ENCODE measurements around the gene TARS1. TPM values are rescaled to one million over a fixed set of nuclear protein-coding genes. Genes with fewer than 3 reads are reported as not detected.
A peak's percentile ranks its signal among the peaks of the same experiment; 100 is the strongest.

Gene TARS1
- total RNA-seq (100 to 1,000 TPM; 110 to 128 (median 115) TPM), polyA plus RNA-seq (100 to 1,000 TPM in 2 of 3 donors, 10 to 100 TPM in 1; 81.7 to 151 (median 121) TPM)

DNA sequence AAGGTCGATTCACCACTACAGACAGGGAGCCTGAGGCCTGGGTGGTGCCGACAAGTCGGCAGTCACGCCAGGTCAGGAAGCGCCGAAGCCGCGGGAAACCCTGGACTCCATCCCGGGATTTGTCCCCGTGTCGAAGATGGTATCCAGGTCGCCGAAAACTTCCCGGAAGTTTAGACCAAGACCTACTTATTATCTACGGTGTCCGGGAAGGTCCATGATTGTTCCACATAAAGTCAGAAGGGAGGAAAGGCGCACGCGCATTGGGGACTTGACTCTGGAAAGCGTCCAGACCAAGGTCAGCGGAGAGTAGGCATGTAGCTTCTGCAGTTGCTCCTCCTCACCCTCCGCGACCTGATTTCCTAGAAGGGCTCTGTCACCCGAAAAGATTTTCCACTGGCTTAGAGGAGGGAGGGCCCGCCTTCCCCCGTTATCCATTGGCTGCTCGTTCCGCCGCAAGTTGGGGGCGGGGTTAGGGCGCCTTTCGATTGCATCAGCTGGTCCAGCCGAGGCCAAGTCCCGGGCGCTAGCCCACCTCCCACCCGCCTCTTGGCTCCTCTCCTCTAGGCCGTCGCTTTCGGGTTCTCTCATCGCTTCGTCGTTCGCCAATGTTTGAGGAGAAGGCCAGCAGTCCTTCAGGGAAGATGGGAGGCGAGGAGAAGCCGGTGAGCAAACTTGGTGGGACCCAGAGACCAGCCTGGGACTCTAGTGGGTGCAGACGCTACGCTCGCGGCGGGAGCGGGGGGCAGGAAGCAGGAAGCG is at the start of gene TARS1:
Gene TARS1, plus strand, starts transcription at position 484 of the 759 bp plus-strand sequence. Its CDS starts 122 bp downstream, at position 606.
- Histone ChIP-seq H3K27me3 (no peaks in the 10 kb centered on the region), H3K4me1 (peaks cover 0 to 54% (median 49%) of the 10 kb centered on the region in 4 donors), H3K9me3 (no peaks in the 10 kb centered on the region), H3K27ac (peak within 1 kb of the TSS; percentile 93 to 96 (median 95)), H3K36me3 (peaks cover 0 to 7% (median under 1%) of the 10 kb centered on the region in 4 donors), H3K4me3 (peak within 1 kb of the TSS; percentile 67 to 83 (median 72))
- WGBS, 2 donors = 0% methylated on average over 52 of the region's 52 CpGs
- intact Hi-C loops (cut with DNase I) = loop anchor here (5.0 to 10.0 kb wide), 2 partner anchors 447 to 1474 kb away; partner anchors contain the start of genes BRIX1 and RAD1
- TF ChIP-seq POLR2A (IDR thresholded peaks at IDR 0.05) (peak; percentile 83 to 90), POLR2AphosphoS5 (IDR thresholded peaks at IDR 0.05) (peak; percentile 84 to 97 (median 90)), EP300 (IDR thresholded peaks at IDR 0.05) (peak in 2 of 4 donors; percentile 68 to 74)
- TF ChIP-seq, protein P1, sequence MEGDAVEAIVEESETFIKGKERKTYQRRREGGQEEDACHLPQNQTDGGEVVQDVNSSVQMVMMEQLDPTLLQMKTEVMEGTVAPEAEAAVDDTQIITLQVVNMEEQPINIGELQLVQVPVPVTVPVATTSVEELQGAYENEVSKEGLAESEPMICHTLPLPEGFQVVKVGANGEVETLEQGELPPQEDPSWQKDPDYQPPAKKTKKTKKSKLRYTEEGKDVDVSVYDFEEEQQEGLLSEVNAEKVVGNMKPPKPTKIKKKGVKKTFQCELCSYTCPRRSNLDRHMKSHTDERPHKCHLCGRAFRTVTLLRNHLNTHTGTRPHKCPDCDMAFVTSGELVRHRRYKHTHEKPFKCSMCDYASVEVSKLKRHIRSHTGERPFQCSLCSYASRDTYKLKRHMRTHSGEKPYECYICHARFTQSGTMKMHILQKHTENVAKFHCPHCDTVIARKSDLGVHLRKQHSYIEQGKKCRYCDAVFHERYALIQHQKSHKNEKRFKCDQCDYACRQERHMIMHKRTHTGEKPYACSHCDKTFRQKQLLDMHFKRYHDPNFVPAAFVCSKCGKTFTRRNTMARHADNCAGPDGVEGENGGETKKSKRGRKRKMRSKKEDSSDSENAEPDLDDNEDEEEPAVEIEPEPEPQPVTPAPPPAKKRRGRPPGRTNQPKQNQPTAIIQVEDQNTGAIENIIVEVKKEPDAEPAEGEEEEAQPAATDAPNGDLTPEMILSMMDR (IDR thresholded peaks at IDR 0.05) = no peak
- DNase-seq = peak; percentile 100

DNA sequence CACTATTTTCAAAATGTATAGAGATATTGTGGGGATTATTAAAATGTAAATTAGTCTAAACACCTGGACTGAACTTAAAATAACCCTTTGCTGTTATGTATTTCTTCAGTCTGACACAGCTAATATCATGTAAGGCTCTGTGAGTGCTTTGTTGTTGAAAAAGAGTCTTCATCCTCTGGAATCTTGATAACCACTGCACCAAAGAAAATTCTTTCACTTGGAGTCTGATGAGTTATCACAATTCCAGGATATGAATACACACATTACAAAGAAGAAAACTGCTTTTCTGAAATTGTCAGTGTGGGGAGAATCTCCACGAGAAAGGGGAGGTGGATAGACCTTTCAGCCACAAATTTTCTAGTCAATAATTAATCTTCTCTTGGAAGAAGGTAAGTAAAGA is 42.3 kb upstream of the TARS1 start:
- DNase-seq = no peak
- Histone ChIP-seq H3K36me3 (no peaks in the 10 kb centered on the region), H3K27me3 (no peaks in the 10 kb centered on the region), H3K9me3 (no peaks in the 10 kb centered on the region), H3K27ac (no peak overlapping the region), H3K4me3 (no peak overlapping the region), H3K4me1 (peaks cover 0 to 11% (median 7%) of the 10 kb centered on the region in 4 donors)
- no peak for TF ChIP-seq EP300 (IDR thresholded peaks at IDR 0.05)
- intact Hi-C loops (cut with DNase I) = no loop called here
- WGBS, 2 donors = 75 to 87% methylated on average over 1 of the region's 1 CpG

DNA sequence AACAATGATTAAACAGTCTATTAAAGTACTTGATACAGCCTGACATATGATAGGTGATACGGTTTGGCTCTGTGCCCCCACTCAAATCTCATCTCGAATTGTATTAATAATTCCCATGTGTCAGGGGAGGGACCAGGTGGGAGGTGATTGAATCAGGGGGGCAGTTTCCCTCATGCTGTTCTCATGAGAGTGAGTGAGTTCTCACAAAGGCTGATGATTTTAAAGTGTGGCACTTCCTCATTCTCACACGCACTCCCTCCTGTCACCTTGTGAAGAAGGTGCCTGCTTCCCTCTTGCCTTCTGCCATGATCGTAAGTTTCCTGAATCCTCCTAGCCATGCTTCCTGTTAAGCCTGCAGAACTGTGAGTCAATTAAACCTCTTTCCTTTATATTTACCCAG is 40.1 kb upstream of the TARS1 start:
- no peaks in the 10 kb centered on the region for H3K9me3 ChIP-seq
- intact Hi-C loops (cut with DNase I) = no loop called here
- no peak for TF ChIP-seq POLR2A (IDR thresholded peaks at IDR 0.05)
- no peaks in the 10 kb centered on the region for H3K36me3 ChIP-seq
- WGBS, 2 donors = 43 to 46% methylated on average over 4 of the region's 4 CpGs
- no peak overlapping the region for H3K4me3 ChIP-seq
- no peak overlapping the region for H3K27ac ChIP-seq
- H3K4me1 ChIP-seq = peaks cover 0 to 11% (median 7%) of the 10 kb centered on the region in 4 donors
- no peaks in the 10 kb centered on the region for H3K27me3 ChIP-seq
- no peak for DNase-seq

DNA sequence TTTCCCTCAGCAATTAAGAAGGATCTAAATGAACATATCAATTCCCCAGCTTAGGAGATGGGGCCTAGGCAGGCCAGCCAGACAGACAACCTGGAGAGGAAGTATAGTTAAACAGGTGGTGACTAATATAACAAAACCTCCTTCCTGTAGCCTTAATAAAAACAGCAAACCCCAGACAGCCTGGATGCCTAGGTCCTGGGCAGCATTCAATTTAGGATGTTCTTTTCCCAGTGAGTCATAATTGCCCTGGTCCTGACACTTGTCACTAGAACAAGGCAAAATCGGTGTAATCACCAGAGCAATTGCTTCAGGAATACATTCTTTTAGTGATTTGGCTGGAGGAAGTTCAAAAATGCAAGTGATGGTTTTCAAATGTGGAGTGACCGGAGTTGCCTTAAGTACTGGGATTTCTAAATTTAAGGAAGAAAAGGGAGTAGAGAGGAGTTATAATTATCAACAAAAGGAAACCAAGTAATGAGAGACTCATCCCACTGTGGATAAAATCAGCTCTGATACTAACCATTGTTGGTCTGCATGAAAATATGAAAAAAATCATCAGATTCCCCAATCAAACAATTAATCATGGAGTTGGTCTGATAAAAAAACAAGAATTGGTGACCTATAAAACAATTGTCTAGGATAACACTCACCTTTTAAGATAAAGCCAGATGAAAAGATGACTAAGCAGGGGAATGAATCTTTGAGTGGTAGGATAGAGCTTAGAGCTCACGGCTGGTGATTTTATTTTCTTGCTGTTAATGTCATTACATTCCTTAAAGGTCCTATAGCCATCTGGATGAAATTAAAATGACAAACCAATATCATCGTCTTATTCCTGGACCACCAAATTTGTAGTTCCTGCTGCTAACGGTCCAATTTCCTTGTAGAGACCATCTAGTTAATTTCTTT is 39.0 kb upstream of the TARS1 start:
- 71 to 75% methylated on average over 5 of the region's 5 CpGs for WGBS, 2 donors
- intact Hi-C loops (cut with DNase I) = no loop called here
- no peaks in the 10 kb centered on the region for H3K9me3 ChIP-seq
- no peak for DNase-seq
- no peaks in the 10 kb centered on the region for H3K27me3 ChIP-seq
- peaks cover 0 to 19% (median 13%) of the 10 kb centered on the region in 4 donors for H3K4me1 ChIP-seq
- no peak overlapping the region for H3K4me3 ChIP-seq
- TF ChIP-seq POLR2A (IDR thresholded peaks at IDR 0.05) (no peak), POLR2AphosphoS5 (IDR thresholded peaks at IDR 0.05) (no peak), EP300 (IDR thresholded peaks at IDR 0.05) (no peak)
- TF ChIP-seq, protein P1 (IDR thresholded peaks at IDR 0.05) = no peak
- no peaks in the 10 kb centered on the region for H3K36me3 ChIP-seq
- peak overlapping the region in 1 of 4 donors; percentile 19 for H3K27ac ChIP-seq

DNA sequence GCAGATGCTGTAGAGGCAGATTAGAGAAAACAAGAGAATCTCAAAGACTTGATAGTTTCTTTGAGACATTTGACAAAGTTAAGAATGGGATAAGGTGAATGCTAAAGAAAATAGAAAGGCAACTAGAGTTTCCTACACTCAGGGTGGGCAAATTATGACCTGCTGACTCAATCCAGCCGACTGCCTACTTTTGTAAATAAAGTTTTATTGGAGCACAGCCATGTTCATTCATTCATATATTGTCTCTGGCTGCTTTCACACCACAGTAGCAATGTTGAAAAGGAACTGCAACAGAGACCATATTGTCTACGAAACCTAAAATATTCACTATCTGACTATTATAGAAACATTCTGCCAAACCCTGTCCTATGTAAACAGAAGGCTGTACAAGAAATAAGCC is 37.6 kb upstream of the TARS1 start:
- no peaks in the 10 kb centered on the region for H3K9me3 ChIP-seq
- intact Hi-C loops (cut with DNase I) = no loop called here
- H3K36me3 ChIP-seq = no peaks in the 10 kb centered on the region
- no peak for TF ChIP-seq POLR2AphosphoS5 (IDR thresholded peaks at IDR 0.05)
- TF ChIP-seq, protein P1 (IDR thresholded peaks at IDR 0.05) = no peak
- TF ChIP-seq POLR2A (IDR thresholded peaks at IDR 0.05) = no peak
- TF ChIP-seq EP300 (IDR thresholded peaks at IDR 0.05) = no peak
- no peak overlapping the region for H3K4me3 ChIP-seq
- H3K27me3 ChIP-seq = no peaks in the 10 kb centered on the region
- 29 to 67% methylated on average over 2 of the region's 2 CpGs for WGBS, 2 donors
- DNase-seq = no peak
- H3K27ac ChIP-seq = no peak overlapping the region
- H3K4me1 ChIP-seq = peaks cover 0 to 31% (median 14%) of the 10 kb centered on the region in 4 donors

All from sigmoid colon (tissue), 7 donors.